ENCODE measurements around the gene FAM32A.
"Not testable (repeated sequence)": the region's sequence is repeated elsewhere in the genome, so short reads cannot be mapped to it uniquely, and the experiment has no call there.

FAM32A gene

GRCh38 chr19:16164222-16164890, 20.9 kb upstream of the FAM32A start:
- Histone ChIP-seq H3K9me3 (ENCODE audit: control insufficient read depth, insufficient read depth, low read length) (no peaks in the 10 kb centered on the region), H3K4me1 (ENCODE audit: control insufficient read depth, insufficient read depth, low read length) (no peaks in the 10 kb centered on the region), H3K27ac (ENCODE audit: low read depth, low read length) (no peak overlapping the region), H3K9ac (ENCODE audit: low read depth, low read length) (no peak overlapping the region), H3K27me3 (ENCODE audit: control insufficient read depth, insufficient read depth, low read length) (no peaks in the 10 kb centered on the region), H3K36me3 (ENCODE audit: control insufficient read depth, insufficient read depth, low read length) (no peaks in the 10 kb centered on the region), H3K4me3 (ENCODE audit: low read depth, low read length) (no peak overlapping the region)

DNA sequence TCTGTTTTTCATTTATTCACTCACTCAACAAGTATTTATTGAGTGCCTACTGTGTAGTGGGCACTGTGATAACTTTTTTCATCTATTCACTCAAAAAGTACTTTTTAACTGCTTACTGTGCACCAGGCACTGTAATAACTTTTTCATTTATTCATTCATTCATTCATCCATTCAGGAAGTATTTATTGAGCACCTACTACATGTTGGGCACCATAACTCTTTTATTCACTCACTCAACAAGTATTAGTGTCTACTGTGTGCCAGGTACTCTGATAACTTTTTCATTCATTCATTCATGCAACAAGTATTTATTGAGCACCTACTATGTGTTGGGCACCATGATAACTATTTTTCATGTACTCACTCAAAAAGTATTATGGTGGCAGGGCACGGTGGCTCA, 18.8 kb upstream of the FAM32A start:
- Histone ChIP-seq H3K36me3 (ENCODE audit: control insufficient read depth, insufficient read depth, low read length) (no peaks in the 10 kb centered on the region), H3K9me3 (ENCODE audit: control insufficient read depth, insufficient read depth, low read length) (no peaks in the 10 kb centered on the region), H3K9ac (ENCODE audit: low read depth, low read length) (no peak overlapping the region), H3K27ac (ENCODE audit: low read depth, low read length) (no peak overlapping the region), H3K4me1 (ENCODE audit: control insufficient read depth, insufficient read depth, low read length) (no peaks in the 10 kb centered on the region), H3K4me3 (ENCODE audit: low read depth, low read length) (no peak overlapping the region), H3K27me3 (ENCODE audit: control insufficient read depth, insufficient read depth, low read length) (no peaks in the 10 kb centered on the region)

GRCh38 chr19:16167055-16167454, 18.2 kb upstream of the FAM32A start:
- no peaks in the 10 kb centered on the region for H3K4me1 ChIP-seq (ENCODE audit: control insufficient read depth, insufficient read depth, low read length)
- no peak overlapping the region for H3K27ac ChIP-seq (ENCODE audit: low read depth, low read length)
- H3K27me3 ChIP-seq (ENCODE audit: control insufficient read depth, insufficient read depth, low read length) = no peaks in the 10 kb centered on the region

GRCh38 chr19:16168465-16169081, 16.6 kb upstream of the FAM32A start:
- H3K36me3 ChIP-seq (ENCODE audit: control insufficient read depth, insufficient read depth, low read length) = no peaks in the 10 kb centered on the region
- H3K4me3 ChIP-seq (ENCODE audit: low read depth, low read length) = no peak overlapping the region
- H3K9ac ChIP-seq (ENCODE audit: low read depth, low read length) = no peak overlapping the region
- no peak overlapping the region for H3K27ac ChIP-seq (ENCODE audit: low read depth, low read length)
- no peaks in the 10 kb centered on the region for H3K9me3 ChIP-seq (ENCODE audit: control insufficient read depth, insufficient read depth, low read length)
- H3K27me3 ChIP-seq (ENCODE audit: control insufficient read depth, insufficient read depth, low read length) = no peaks in the 10 kb centered on the region
- H3K4me1 ChIP-seq (ENCODE audit: control insufficient read depth, insufficient read depth, low read length) = no peaks in the 10 kb centered on the region

More at GRCh38 chr19:16167055-16167454, 18.2 kb upstream of the FAM32A start:
- H3K4me3 ChIP-seq (ENCODE audit: low read depth, low read length) = no peak overlapping the region
- H3K36me3 ChIP-seq (ENCODE audit: control insufficient read depth, insufficient read depth, low read length) = no peaks in the 10 kb centered on the region
- H3K9me3 ChIP-seq (ENCODE audit: control insufficient read depth, insufficient read depth, low read length) = no peaks in the 10 kb centered on the region
- H3K9ac ChIP-seq (ENCODE audit: low read depth, low read length) = no peak overlapping the region

DNA sequence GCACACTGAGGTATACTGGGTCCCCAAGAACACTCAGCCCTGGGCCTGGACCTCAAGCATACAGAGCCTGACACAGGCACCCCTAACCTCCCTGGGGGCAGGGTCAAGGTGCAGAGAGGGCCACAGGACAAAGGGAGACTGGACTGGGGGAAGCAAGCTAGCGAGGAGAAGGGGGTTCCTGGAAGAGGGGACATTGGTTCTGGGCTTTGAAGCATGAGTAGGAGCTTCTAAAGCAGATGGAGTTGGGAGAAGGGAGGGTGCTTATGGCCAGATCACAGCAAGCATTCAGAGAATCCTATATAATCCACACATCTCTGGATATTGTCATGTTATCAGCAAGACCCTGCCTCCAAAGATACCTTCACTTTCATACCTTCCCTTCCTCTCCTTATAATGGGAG, 15.1 kb upstream of the FAM32A start:
- Histone ChIP-seq H3K9ac (ENCODE audit: low read depth, low read length) (no peak overlapping the region), H3K4me1 (ENCODE audit: control insufficient read depth, insufficient read depth, low read length) (no peaks in the 10 kb centered on the region), H3K4me3 (ENCODE audit: low read depth, low read length) (no peak overlapping the region), H3K9me3 (ENCODE audit: control insufficient read depth, insufficient read depth, low read length) (no peaks in the 10 kb centered on the region), H3K27ac (ENCODE audit: low read depth, low read length) (no peak overlapping the region), H3K27me3 (ENCODE audit: control insufficient read depth, insufficient read depth, low read length) (no peaks in the 10 kb centered on the region), H3K36me3 (ENCODE audit: control insufficient read depth, insufficient read depth, low read length) (no peaks in the 10 kb centered on the region)

GRCh38 chr19:16175954-16176353, 9.3 kb upstream of the FAM32A start:
- no peaks in the 10 kb centered on the region for H3K27me3 ChIP-seq (ENCODE audit: control insufficient read depth, insufficient read depth, low read length)
- no peaks in the 10 kb centered on the region for H3K36me3 ChIP-seq (ENCODE audit: control insufficient read depth, insufficient read depth, low read length)
- peaks cover 2% of the 10 kb centered on the region; the same call in 1 of the 2 replicates for H3K4me1 ChIP-seq (ENCODE audit: control insufficient read depth, insufficient read depth, low read length)
- no peak overlapping the region for H3K4me3 ChIP-seq (ENCODE audit: low read depth, low read length)
- H3K9me3 ChIP-seq (ENCODE audit: control insufficient read depth, insufficient read depth, low read length) = no peaks in the 10 kb centered on the region
- no peak overlapping the region for H3K27ac ChIP-seq (ENCODE audit: low read depth, low read length)
- no peak overlapping the region for H3K9ac ChIP-seq (ENCODE audit: low read depth, low read length)

DNA sequence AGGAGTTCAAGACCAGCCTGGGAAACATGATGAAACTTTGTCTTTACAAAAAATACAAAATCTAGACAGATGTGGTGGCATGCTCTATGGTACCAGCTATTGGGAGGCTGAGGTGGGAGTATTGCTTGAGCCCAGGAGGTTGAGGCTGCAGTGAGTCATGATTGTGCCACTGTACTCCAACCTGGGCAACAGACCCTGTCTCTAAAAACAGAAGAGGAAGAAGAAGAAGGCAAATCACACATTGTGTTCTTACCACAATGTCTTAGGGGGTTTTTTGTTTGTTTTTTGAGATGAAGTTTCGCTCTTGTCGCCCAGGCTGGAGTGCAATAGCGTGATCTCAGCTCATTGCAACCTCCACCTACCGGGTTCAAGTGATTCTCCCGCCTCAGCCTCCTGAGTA, 6.3 kb upstream of the FAM32A start:
- not testable (repeated sequence) for H3K27me3 ChIP-seq (ENCODE audit: control insufficient read depth, insufficient read depth, low read length); H3K4me3 ChIP-seq (ENCODE audit: low read depth, low read length); H3K9ac ChIP-seq (ENCODE audit: low read depth, low read length); H3K27ac ChIP-seq (ENCODE audit: low read depth, low read length); H3K4me1 ChIP-seq (ENCODE audit: control insufficient read depth, insufficient read depth, low read length); H3K9me3 ChIP-seq (ENCODE audit: control insufficient read depth, insufficient read depth, low read length); H3K36me3 ChIP-seq (ENCODE audit: control insufficient read depth, insufficient read depth, low read length)

- Histone ChIP-seq H3K4me1 (ENCODE audit: control insufficient read depth, insufficient read depth, low read length) (peaks cover 2% of the 10 kb centered on the region; the same call in 1 of the 2 replicates), H3K4me3 (ENCODE audit: low read depth, low read length) (no peak overlapping the region), H3K27ac (ENCODE audit: low read depth, low read length) (no peak overlapping the region), H3K9ac (ENCODE audit: low read depth, low read length) (no peak overlapping the region), H3K27me3 (ENCODE audit: control insufficient read depth, insufficient read depth, low read length) (no peaks in the 10 kb centered on the region), H3K36me3 (ENCODE audit: control insufficient read depth, insufficient read depth, low read length) (no peaks in the 10 kb centered on the region), H3K9me3 (ENCODE audit: control insufficient read depth, insufficient read depth, low read length) (no peaks in the 10 kb centered on the region)
Observed at GRCh38 chr19:16180611-16181010, 4.6 kb upstream of the FAM32A start.

DNA sequence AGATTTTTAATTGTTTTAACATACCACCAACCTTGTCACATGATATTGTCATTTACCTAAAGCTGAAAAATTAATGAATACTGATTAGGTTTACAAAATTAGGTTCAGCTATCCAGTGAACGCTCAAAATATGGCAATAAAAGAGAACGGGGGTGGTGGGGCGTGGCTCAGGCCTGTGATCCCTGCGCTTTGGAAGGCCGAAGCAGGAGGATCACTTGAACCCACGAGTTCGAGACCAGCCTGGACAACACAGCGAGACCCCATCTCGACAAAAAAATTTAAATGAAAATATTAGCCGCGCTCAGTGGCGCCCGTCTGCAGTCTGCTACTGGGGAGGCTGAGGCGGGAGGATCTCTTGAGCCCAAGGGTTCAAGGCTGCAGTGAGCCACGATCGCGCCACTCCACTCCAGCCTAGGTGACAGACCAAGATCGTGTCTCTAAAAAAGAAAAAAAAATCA, 516 bp upstream of the FAM32A start:
- peak overlapping the region; percentile 24 for H3K27ac ChIP-seq (ENCODE audit: low read depth, low read length)

GRCh38 chr19:16185768-16186123, 536 bp downstream of the FAM32A start:
- peak overlapping the region; percentile 88 for H3K9ac ChIP-seq (ENCODE audit: low read depth, low read length)
- H3K27ac ChIP-seq (ENCODE audit: low read depth, low read length) = peak overlapping the region; percentile 82
- H3K9me3 ChIP-seq (ENCODE audit: control insufficient read depth, insufficient read depth, low read length) = no peaks in the 10 kb centered on the region
- H3K4me1 ChIP-seq (ENCODE audit: control insufficient read depth, insufficient read depth, low read length) = no peaks in the 10 kb centered on the region
- peak overlapping the region; percentile 84 for H3K4me3 ChIP-seq (ENCODE audit: low read depth, low read length)
- no peaks in the 10 kb centered on the region for H3K27me3 ChIP-seq (ENCODE audit: control insufficient read depth, insufficient read depth, low read length)
- peaks cover 34% of the 10 kb centered on the region for H3K36me3 ChIP-seq (ENCODE audit: control insufficient read depth, insufficient read depth, low read length)

More for the DNA sequence above, 516 bp upstream of the FAM32A start:
- Histone ChIP-seq H3K36me3 (ENCODE audit: control insufficient read depth, insufficient read depth, low read length) (peaks cover 23% of the 10 kb centered on the region), H3K9ac (ENCODE audit: low read depth, low read length) (no peak overlapping the region), H3K27me3 (ENCODE audit: control insufficient read depth, insufficient read depth, low read length) (no peaks in the 10 kb centered on the region), H3K9me3 (ENCODE audit: control insufficient read depth, insufficient read depth, low read length) (no peaks in the 10 kb centered on the region), H3K4me1 (ENCODE audit: control insufficient read depth, insufficient read depth, low read length) (peaks cover 2% of the 10 kb centered on the region; the same call in 1 of the 2 replicates), H3K4me3 (ENCODE audit: low read depth, low read length) (peak overlapping the region; percentile 51)

DNA sequence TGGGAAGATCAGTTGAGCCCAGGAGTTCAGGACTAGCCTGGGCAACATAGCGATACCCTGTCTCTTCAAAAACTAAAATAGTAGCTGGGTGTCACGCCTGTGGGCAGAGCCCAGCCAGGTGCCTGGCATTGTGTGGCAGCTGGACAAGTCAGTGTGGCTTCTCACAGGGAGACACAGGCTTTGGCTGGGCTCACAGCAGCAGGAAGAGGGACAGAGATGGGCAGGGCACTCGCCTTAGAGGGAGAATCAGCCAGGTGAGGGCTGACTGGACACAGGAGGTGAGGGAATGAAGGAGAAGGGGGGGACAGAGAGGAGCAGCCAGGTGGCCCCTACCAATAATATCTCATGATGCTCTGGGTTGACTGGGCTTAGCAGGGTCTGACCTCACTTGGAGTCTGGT, 3.3 kb downstream of the FAM32A start:
- no peaks in the 10 kb centered on the region for H3K9me3 ChIP-seq (ENCODE audit: control insufficient read depth, insufficient read depth, low read length)
- peaks cover 46% of the 10 kb centered on the region for H3K36me3 ChIP-seq (ENCODE audit: control insufficient read depth, insufficient read depth, low read length)
- H3K27me3 ChIP-seq (ENCODE audit: control insufficient read depth, insufficient read depth, low read length) = no peaks in the 10 kb centered on the region
- H3K4me3 ChIP-seq (ENCODE audit: low read depth, low read length) = no peak overlapping the region
- H3K9ac ChIP-seq (ENCODE audit: low read depth, low read length) = no peak overlapping the region
- H3K4me1 ChIP-seq (ENCODE audit: control insufficient read depth, insufficient read depth, low read length) = 0 out of 2 replicates have a peak, but pooled peaks cover under 1% of the 10 kb centered on the region
- H3K27ac ChIP-seq (ENCODE audit: low read depth, low read length) = no peak overlapping the region

Measured in HUES48 (cell line).